COLO668 (cell line): Measurements from ENCODE around the gene EME2.
A peak's percentile ranks its signal among the peaks of the same experiment; 100 is the strongest.

Experiments used
- DNase-seq: peaks from one replicate; lab custom pipeline; 2025; ENCODE audit not compliant: unreplicated experiment; lab: John Stamatoyannopoulos, UW

EME2 gene

GRCh38 chr16:1745181-1745899 is 27.3 kb upstream of the EME2 start:
- DNase-seq, result no peak

GRCh38 chr16:1745900-1746692 is 26.5 kb upstream of the EME2 start:
- DNase-seq, result no peak

GRCh38 chr16:1746693-1747195 is 25.9 kb upstream of the EME2 start:
- no peak for DNase-seq

GRCh38 chr16:1747934-1748333 is 24.7 kb upstream of the EME2 start:
- no peak for DNase-seq

- DNase-seq, result no peak
Observed at GRCh38 chr16:1749152-1750117, 23.2 kb upstream of the EME2 start.

- no peak for DNase-seq
Observed at GRCh38 chr16:1751946-1752345, 20.7 kb upstream of the EME2 start.

- no peak for DNase-seq
Observed at GRCh38 chr16:1752853-1753252, 19.8 kb upstream of the EME2 start.

- no peak for DNase-seq
Observed at GRCh38 chr16:1754204-1754603, 18.4 kb upstream of the EME2 start.

GRCh38 chr16:1757714-1758461 is 14.7 kb upstream of the EME2 start:
- no peak for DNase-seq

- no peak for DNase-seq
Observed at GRCh38 chr16:1758923-1759322, 13.7 kb upstream of the EME2 start.

- DNase-seq, result no peak
Observed at GRCh38 chr16:1759511-1759910, 13.1 kb upstream of the EME2 start.

GRCh38 chr16:1760911-1761310 is 11.7 kb upstream of the EME2 start:
- DNase-seq, result no peak

GRCh38 chr16:1761751-1762150 is 10.9 kb upstream of the EME2 start:
- no peak for DNase-seq

- no peak for DNase-seq
Observed at GRCh38 chr16:1762196-1762878, 10.3 kb upstream of the EME2 start.

GRCh38 chr16:1762879-1763520 is 9.6 kb upstream of the EME2 start:
- no peak for DNase-seq

GRCh38 chr16:1763521-1764511 is 8.8 kb upstream of the EME2 start:
- DNase-seq, result peak; percentile 32

GRCh38 chr16:1764971-1765370 is 7.6 kb upstream of the EME2 start:
- no peak for DNase-seq

- DNase-seq, result no peak
Observed at GRCh38 chr16:1765826-1766225, 6.8 kb upstream of the EME2 start.
